IPS-20b (cell line): ENCODE data around the gene C1QTNF8.

Experiments used
- H3K27ac ChIP-seq: one replicate; pipeline ENCODE4 v1.5.1; 2013; ENCODE audit warnings: low read length
- H3K27me3 ChIP-seq: 2 replicates; pipeline ENCODE4 v1.6.1; 2013; ENCODE audit warnings: mild to moderate bottlenecking, low read length, inconsistent platforms; ENCODE audit not compliant: insufficient read depth
- H3K36me3 ChIP-seq: 2 replicates; pipeline ENCODE4 v1.6.1; 2013; ENCODE audit warnings: low read depth, mild to moderate bottlenecking, inconsistent platforms, low read length, moderate library complexity; ENCODE audit not compliant: insufficient read depth
- H3K4me1 ChIP-seq: 2 replicates; pipeline ENCODE4 v1.6.1; 2013; ENCODE audit warnings: mild to moderate bottlenecking, control low read depth, inconsistent platforms, low read length, moderate library complexity; ENCODE audit not compliant: insufficient read depth
- H3K4me3 ChIP-seq: 2 replicates; pipeline ENCODE4 v1.5.1; 2013; ENCODE audit warnings: mild to moderate bottlenecking, low read length, inconsistent platforms
- H3K9ac ChIP-seq: 2 replicates; pipeline ENCODE4 v1.6.1; 2013; ENCODE audit warnings: low read depth, mild to moderate bottlenecking, inconsistent platforms, low read length, moderate library complexity
- H3K9me3 ChIP-seq: 2 replicates; pipeline ENCODE4 v1.6.1; 2013; ENCODE audit warnings: mild to moderate bottlenecking, low read depth, low read length, inconsistent platforms; ENCODE audit not compliant: insufficient read depth

The C1QTNF8 gene

GRCh38 chr16:1134776-1135458 is 38.9 kb upstream of the C1QTNF8 start:
- H3K27me3 ChIP-seq = no peaks in the 10 kb centered on the region

GRCh38 chr16:1133810-1134520 is 37.9 kb upstream of the C1QTNF8 start:
- H3K4me3 ChIP-seq = no peak overlapping the region
- no peaks in the 10 kb centered on the region for H3K9me3 ChIP-seq
- H3K27me3 ChIP-seq = no peaks in the 10 kb centered on the region
- H3K4me1 ChIP-seq = no peaks in the 10 kb centered on the region
- no peaks in the 10 kb centered on the region for H3K36me3 ChIP-seq
- H3K27ac ChIP-seq = no peak overlapping the region
- no peak overlapping the region for H3K9ac ChIP-seq

More at GRCh38 chr16:1134776-1135458, 38.9 kb upstream of the C1QTNF8 start:
- no peak overlapping the region for H3K27ac ChIP-seq
- H3K4me3 ChIP-seq = no peak overlapping the region
- H3K4me1 ChIP-seq = no peaks in the 10 kb centered on the region
- no peaks in the 10 kb centered on the region for H3K36me3 ChIP-seq
- no peak overlapping the region for H3K9ac ChIP-seq
- H3K9me3 ChIP-seq = no peaks in the 10 kb centered on the region

GRCh38 chr16:1133271-1133670 is 37.2 kb upstream of the C1QTNF8 start:
- Histone ChIP-seq H3K9me3 (no peaks in the 10 kb centered on the region), H3K36me3 (no peaks in the 10 kb centered on the region), H3K4me3 (no peak overlapping the region), H3K27ac (no peak overlapping the region), H3K4me1 (no peaks in the 10 kb centered on the region), H3K9ac (no peak overlapping the region), H3K27me3 (no peaks in the 10 kb centered on the region)

GRCh38 chr16:1132431-1132830 is 36.4 kb upstream of the C1QTNF8 start:
- no peaks in the 10 kb centered on the region for H3K27me3 ChIP-seq
- H3K27ac ChIP-seq = no peak overlapping the region
- no peaks in the 10 kb centered on the region for H3K4me1 ChIP-seq
- no peaks in the 10 kb centered on the region for H3K9me3 ChIP-seq
- H3K4me3 ChIP-seq = no peak overlapping the region
- H3K36me3 ChIP-seq = no peaks in the 10 kb centered on the region
- H3K9ac ChIP-seq = no peak overlapping the region

- Histone ChIP-seq H3K27me3 (no peaks in the 10 kb centered on the region), H3K4me3 (no peak overlapping the region)
These were observed 35.4 kb upstream of the C1QTNF8 start for GRCh38 chr16:1131378-1131994.

GRCh38 chr16:1130382-1130781 is 34.3 kb upstream of the C1QTNF8 start:
- no peak overlapping the region for H3K27ac ChIP-seq
- H3K4me3 ChIP-seq = no peak overlapping the region
- no peak overlapping the region for H3K9ac ChIP-seq
- no peaks in the 10 kb centered on the region for H3K4me1 ChIP-seq
- H3K27me3 ChIP-seq = no peaks in the 10 kb centered on the region
- no peaks in the 10 kb centered on the region for H3K9me3 ChIP-seq
- H3K36me3 ChIP-seq = no peaks in the 10 kb centered on the region

More at GRCh38 chr16:1131378-1131994, 35.4 kb upstream of the C1QTNF8 start:
- Histone ChIP-seq H3K27ac (no peak overlapping the region), H3K9ac (no peak overlapping the region), H3K36me3 (no peaks in the 10 kb centered on the region), H3K4me1 (no peaks in the 10 kb centered on the region), H3K9me3 (no peaks in the 10 kb centered on the region)

GRCh38 chr16:1129106-1129960 is 33.3 kb upstream of the C1QTNF8 start:
- no peaks in the 10 kb centered on the region for H3K4me1 ChIP-seq
- no peak overlapping the region for H3K9ac ChIP-seq
- no peaks in the 10 kb centered on the region for H3K27me3 ChIP-seq
- no peaks in the 10 kb centered on the region for H3K9me3 ChIP-seq
- H3K36me3 ChIP-seq = no peaks in the 10 kb centered on the region
- H3K4me3 ChIP-seq = no peak overlapping the region
- H3K27ac ChIP-seq = no peak overlapping the region

GRCh38 chr16:1127971-1128715 is 32.1 kb upstream of the C1QTNF8 start:
- H3K9me3 ChIP-seq = no peaks in the 10 kb centered on the region
- no peaks in the 10 kb centered on the region for H3K36me3 ChIP-seq
- no peak overlapping the region for H3K4me3 ChIP-seq

GRCh38 chr16:1127101-1127500 is 31.1 kb upstream of the C1QTNF8 start:
- Histone ChIP-seq H3K27ac (no peak overlapping the region), H3K4me3 (no peak overlapping the region), H3K9me3 (no peaks in the 10 kb centered on the region), H3K27me3 (no peaks in the 10 kb centered on the region), H3K36me3 (no peaks in the 10 kb centered on the region), H3K9ac (no peak overlapping the region), H3K4me1 (no peaks in the 10 kb centered on the region)

More at GRCh38 chr16:1127971-1128715, 32.1 kb upstream of the C1QTNF8 start:
- H3K27ac ChIP-seq = no peak overlapping the region
- no peaks in the 10 kb centered on the region for H3K4me1 ChIP-seq
- no peak overlapping the region for H3K9ac ChIP-seq
- H3K27me3 ChIP-seq = no peaks in the 10 kb centered on the region

GRCh38 chr16:1126586-1126985 is 30.5 kb upstream of the C1QTNF8 start:
- Histone ChIP-seq H3K4me3 (no peak overlapping the region), H3K27me3 (no peaks in the 10 kb centered on the region), H3K27ac (no peak overlapping the region), H3K9me3 (no peaks in the 10 kb centered on the region), H3K36me3 (no peaks in the 10 kb centered on the region), H3K4me1 (no peaks in the 10 kb centered on the region), H3K9ac (no peak overlapping the region)

- H3K9me3 ChIP-seq = no peaks in the 10 kb centered on the region
- H3K4me1 ChIP-seq = no peaks in the 10 kb centered on the region
- no peaks in the 10 kb centered on the region for H3K27me3 ChIP-seq
- H3K9ac ChIP-seq = no peak overlapping the region
- H3K36me3 ChIP-seq = no peaks in the 10 kb centered on the region
- H3K4me3 ChIP-seq = no peak overlapping the region
- no peak overlapping the region for H3K27ac ChIP-seq
These were observed 30.0 kb upstream of the C1QTNF8 start for GRCh38 chr16:1126044-1126443.
